GM19351 (cell line): ENCODE results near the gene SNAPIN.
"Not testable (repeated sequence)": the region's sequence is repeated elsewhere in the genome, so short reads cannot be mapped to it uniquely, and the experiment has no call there.

Experiments
- ATAC-seq: cut with Tn5 transposase; IDR thresholded peaks from one replicate; pipeline ENCODE4 v1.9.1; 2021; ENCODE audit warnings: mild to moderate bottlenecking, moderate library complexity; ENCODE audit not compliant: unreplicated experiment

Gene SNAPIN

GRCh38 chr1:153626904-153627714 is 31.4 kb upstream of the SNAPIN start, which contains the start of gene S100A13:
TSS of gene S100A13 (minus strand) at chr1:153627505. CDS start at chr1:153626472, 1,033 bp downstream.
- no peak for ATAC-seq

DNA sequence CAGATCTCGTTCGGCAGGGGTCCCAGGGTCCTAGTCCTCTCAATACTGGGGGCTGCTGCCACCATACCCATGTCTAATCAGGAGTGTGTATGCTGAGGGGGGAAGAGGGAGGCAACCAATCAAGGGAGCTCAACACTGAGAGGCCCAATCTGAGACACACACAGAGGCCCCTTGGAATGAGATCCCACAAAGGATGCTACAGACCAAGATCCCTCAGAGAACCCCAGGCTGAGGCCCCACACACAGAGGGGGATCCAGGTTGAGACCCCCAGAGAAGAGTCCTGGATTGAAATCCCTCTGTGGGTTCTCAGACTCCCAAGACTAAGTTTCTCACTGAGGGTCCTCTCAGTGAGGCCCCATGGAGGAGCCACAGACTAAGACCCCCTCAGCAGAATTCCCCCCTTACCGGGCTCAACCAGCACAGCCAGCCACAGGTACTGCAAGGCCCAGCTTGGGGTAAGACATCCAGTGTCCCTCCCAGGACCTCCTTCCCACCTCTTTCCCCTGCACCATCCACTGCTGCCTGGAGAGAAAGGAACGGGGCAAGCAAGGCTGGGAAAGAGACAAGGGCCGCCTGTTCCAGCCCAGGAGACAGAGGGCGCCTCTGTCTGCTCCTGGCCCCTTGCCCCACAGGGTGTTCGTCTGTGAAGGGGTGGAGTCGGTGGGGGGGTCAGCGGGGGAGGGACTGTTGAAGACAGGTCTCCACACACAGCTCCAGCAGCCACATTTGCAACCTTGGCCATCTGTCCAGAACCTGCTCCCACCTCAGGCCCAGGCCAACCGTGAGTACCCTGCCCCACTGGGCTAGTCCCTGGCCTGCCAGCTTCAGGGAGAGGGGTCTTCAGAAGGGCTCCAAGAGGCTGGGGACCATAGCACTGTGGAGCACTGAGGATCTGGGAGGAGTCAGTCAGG is 30.5 kb upstream of the SNAPIN start, which contains the start of gene S100A1:
TSS of gene S100A1 (plus strand) at position 720 of the 912 bp plus-strand sequence. CDS start 2,088 bp downstream, outside the sequence.
- ATAC-seq: no peak

DNA sequence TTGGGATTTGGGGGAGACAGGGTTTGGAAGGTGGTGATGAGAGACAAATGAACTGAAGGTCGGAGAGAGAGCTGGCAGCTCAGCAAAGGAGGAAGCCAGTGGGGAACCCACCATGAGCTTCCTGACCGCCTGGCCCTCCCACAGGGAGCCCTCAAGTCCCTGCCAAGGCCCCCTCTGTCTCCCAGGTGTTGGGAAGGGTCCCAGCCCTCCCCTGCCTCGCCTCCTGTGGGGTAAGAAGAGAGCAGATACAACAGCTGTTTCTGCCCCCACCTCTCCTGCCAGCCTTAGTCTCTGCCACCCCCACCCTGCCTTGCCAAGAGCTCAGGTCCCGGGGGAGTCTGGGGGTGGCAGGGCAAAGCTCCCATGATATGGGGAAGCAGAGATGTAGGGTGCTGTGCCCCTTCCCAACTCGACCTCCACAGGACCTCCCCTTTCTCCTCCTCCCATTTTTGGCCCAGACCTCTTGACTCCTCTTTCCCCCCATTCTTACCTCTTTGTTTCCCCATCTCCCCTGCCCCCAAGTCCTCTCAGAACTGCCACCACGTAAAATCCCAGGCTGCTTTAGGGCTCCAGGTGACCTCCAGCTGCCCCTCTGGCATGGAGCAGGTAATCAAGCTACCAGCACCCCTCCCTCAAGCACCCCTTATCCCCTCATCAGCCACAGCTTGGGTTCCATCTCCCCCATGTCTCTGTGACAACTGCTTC is 29.7 kb upstream of the SNAPIN start:
- ATAC-seq: no peak

DNA sequence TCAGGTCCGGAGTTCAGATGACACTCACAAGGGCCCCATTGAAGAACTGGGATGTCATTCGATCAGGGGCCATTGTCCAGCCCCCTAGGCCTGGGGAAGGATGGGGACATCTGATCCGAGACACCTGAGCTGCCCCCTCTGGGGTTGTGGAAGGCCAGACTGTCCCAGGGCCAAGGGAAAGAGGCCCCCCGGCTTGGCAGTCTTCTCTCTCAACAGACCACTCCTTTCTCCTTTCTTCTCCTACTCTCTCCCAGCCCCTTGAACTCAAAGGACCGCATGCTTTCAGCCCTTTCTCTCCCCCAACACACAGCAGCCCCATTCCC is 29.2 kb upstream of the SNAPIN start:
- no peak for ATAC-seq

GRCh38 chr1:153629971-153630370 is 28.5 kb upstream of the SNAPIN start:
- no peak for ATAC-seq

- ATAC-seq: no peak
Measured at GRCh38 chr1:153630384-153630783, 28.1 kb upstream of the SNAPIN start.

GRCh38 chr1:153631047-153632022 is 27.2 kb upstream of the SNAPIN start:
- ATAC-seq: no peak

- ATAC-seq: peak; percentile 4
Measured at GRCh38 chr1:153633161-153633753, 25.2 kb upstream of the SNAPIN start.

- peak; percentile 87 for ATAC-seq
Measured at GRCh38 chr1:153633754-153634665, 24.5 kb upstream of the SNAPIN start, which contains the start of gene CHTOP. TSS of gene CHTOP (plus strand) at chr1:153634066. CDS start at chr1:153636589, 2,523 bp downstream.

DNA sequence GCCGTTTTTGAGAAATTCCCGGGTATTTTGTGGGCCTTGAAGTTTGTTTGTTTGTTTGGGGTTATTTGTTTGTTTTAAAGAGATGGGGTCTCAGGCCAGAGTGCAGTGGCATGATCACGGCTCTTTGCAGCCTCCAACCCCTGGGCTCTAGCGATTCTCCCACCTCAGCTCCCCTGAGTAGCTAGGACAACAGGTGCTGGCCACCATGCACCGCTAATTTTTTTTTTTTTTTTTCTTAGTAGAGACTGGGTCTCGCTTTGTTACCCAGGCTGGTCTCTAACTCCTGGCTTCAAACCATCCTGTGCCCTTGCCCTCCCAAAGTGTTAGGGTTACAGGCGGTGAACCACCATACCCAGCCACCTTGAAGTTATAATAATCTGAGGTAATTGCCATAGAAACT is 22.6 kb upstream of the SNAPIN start:
- ATAC-seq: no peak

GRCh38 chr1:153636312-153636711 is 22.2 kb upstream of the SNAPIN start:
- no peak for ATAC-seq

GRCh38 chr1:153638261-153638660 is 20.2 kb upstream of the SNAPIN start:
- ATAC-seq: no peak

DNA sequence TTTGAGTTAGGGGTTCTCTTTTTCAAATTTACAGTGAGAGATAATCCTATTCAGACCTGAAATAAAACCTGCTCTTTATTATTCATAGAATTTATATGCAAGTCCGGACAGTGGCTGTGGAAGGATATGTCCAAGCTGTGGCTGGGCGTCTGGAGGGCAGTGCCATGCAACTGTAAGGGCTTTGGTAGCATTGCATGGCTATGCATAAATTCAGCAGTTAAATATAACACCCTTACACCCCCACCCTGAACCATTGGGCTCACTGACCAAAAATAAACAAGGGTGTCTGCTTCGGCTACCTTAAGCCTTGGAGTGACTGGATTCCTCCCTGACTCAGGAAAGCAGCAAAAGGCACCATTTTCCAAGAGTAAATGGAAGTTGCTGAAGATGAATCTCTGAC is 19.2 kb upstream of the SNAPIN start:
- no peak for ATAC-seq

DNA sequence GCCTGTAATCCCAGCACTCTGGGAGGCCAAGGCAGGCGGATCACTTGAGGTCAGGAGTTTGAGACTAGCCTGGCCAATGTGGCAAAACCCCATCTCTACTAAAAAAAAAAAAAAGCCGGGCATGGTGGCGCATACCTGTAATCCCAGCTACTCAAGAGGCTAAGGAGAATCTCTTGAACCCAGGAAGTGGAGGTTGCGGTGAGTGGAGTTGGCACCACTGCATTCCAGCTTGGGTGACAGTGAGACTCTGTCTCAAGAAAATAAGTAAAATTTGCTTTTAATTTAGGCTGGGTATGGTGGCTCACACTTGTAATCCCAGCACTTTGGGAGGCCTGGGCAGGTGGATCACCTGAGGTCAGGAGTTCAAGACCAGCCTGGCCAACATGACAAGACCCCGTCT is 18.3 kb upstream of the SNAPIN start:
- ATAC-seq: not testable (repeated sequence)

DNA sequence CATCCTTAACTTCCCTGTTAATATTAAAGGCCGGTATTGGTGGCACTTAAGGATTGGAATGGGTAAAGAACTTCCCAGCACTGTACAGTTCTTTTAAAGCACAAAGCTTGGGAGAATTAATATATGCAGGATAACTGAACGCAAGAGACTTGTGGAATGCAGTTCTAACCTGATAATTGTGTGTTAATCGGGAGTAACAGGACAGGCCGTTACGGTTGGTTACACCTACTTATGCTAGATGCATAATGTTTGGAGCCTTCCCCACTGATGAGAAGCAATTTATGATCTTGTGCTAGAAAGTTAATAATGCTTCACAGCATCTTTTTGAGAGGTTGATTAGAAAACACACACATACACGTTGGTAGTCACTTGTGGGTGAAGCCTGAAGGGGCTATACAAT is 17.6 kb upstream of the SNAPIN start:
- no peak for ATAC-seq

- ATAC-seq: no peak
Measured at GRCh38 chr1:153642161-153642560, 16.3 kb upstream of the SNAPIN start.

GRCh38 chr1:153643100-153643499 is 15.4 kb upstream of the SNAPIN start:
- ATAC-seq: no peak

GRCh38 chr1:153643816-153644215 is 14.7 kb upstream of the SNAPIN start:
- ATAC-seq: no peak
